Frontal cortex (tissue), 4 donors: ENCODE results near the gene HLA-B. TPM values are rescaled to one million over a fixed set of nuclear protein-coding genes. Genes with fewer than 3 reads are reported as not detected.
"Not testable (repeated sequence)": the region's sequence is repeated elsewhere in the genome, so short reads cannot be mapped to it uniquely, and the experiment has no call there.

Experiments used
- DNase-seq, 2 donors: peaks; one replicate each; pipeline ENCODE4 v3.0.0; 2012; ENCODE audit warnings: low spot score in 2 of 2
- FAIRE-seq: peaks from 2 replicates; lab custom pipeline; 2012; peaks lifted over from hg19 to GRCh38; lab: Jason Lieb, UNC
- total RNA-seq: library from RNA; depleted of rRNA; stranded (reverse); fragments of >200 nt; gene quantifications from one replicate; pipeline ENCODE4 v1.2.3, GENCODE V29; 2014
- donor health status: control.
- donor health status: control.
- donor health status: control.

The HLA-B gene
- 41.6 TPM for total RNA-seq

GRCh38 chr6:31356946-31357466, at the start of gene HLA-B:
Gene HLA-B (minus strand): TSS chr6:31357179. CDS start chr6:31357158, 21 bp downstream.
- DNase-seq (peak; percentile 62 to 82), FAIRE-seq (no peak)

GRCh38 chr6:31405996-31406395, 49.0 kb upstream of the HLA-B start:
- FAIRE-seq (no peak), DNase-seq (no peak)

- DNase-seq, FAIRE-seq: not testable (repeated sequence)
Observed at GRCh38 chr6:31404061-31404364, 47.0 kb upstream of the HLA-B start.

GRCh38 chr6:31403283-31404060, 46.5 kb upstream of the HLA-B start, which contains the start of gene MICA:
Gene MICA (plus strand): TSS chr6:31403595. CDS start chr6:31403633, 38 bp downstream.
- peak; percentile 77 to 90 for DNase-seq
- no peak for FAIRE-seq

GRCh38 chr6:31402324-31403282, 45.6 kb upstream of the HLA-B start:
- FAIRE-seq (no peak), DNase-seq (no peak)

- no peak for FAIRE-seq
- DNase-seq = no peak
Observed at GRCh38 chr6:31401403-31401802, 44.4 kb upstream of the HLA-B start.

GRCh38 chr6:31400467-31401289, 43.7 kb upstream of the HLA-B start:
- peak in 1 of 2 donors; percentile 26 for DNase-seq
- no peak for FAIRE-seq

- DNase-seq = peak; percentile 50 to 58
- FAIRE-seq = no peak
Observed at GRCh38 chr6:31399589-31400466, 42.8 kb upstream of the HLA-B start.

- FAIRE-seq (no peak), DNase-seq (no peak)
Observed at GRCh38 chr6:31397901-31398525, 41.0 kb upstream of the HLA-B start.

GRCh38 chr6:31397153-31397499, 40.1 kb upstream of the HLA-B start:
- FAIRE-seq, DNase-seq: not testable (repeated sequence)

GRCh38 chr6:31396422-31397152, 39.6 kb upstream of the HLA-B start:
- DNase-seq (peak; percentile 42 to 66), FAIRE-seq (no peak)

GRCh38 chr6:31395832-31396231, 38.9 kb upstream of the HLA-B start:
- FAIRE-seq (no peak), DNase-seq (no peak)

- DNase-seq (no peak), FAIRE-seq (no peak)
Observed at GRCh38 chr6:31394381-31394780, 37.4 kb upstream of the HLA-B start.

GRCh38 chr6:31393932-31394331, 37.0 kb upstream of the HLA-B start:
- no peak for FAIRE-seq
- DNase-seq = no peak

- not testable (repeated sequence) for DNase-seq, FAIRE-seq
Observed at GRCh38 chr6:31389802-31390132, 32.8 kb upstream of the HLA-B start.

GRCh38 chr6:31388916-31389801, 32.2 kb upstream of the HLA-B start:
- not testable (repeated sequence) for FAIRE-seq, DNase-seq

- no peak for FAIRE-seq
- DNase-seq = no peak
Observed at GRCh38 chr6:31386977-31387376, 30.0 kb upstream of the HLA-B start.
